ENCODE data around the gene SLC13A3.

GRCh38 chr20:46677608-46678007 lies 26.3 kb upstream of the SLC13A3 start:
- TF ChIP-seq CTCF (IDR thresholded peaks at IDR 0.05) (no peak), POLR2A (IDR thresholded peaks at IDR 0.05) (no peak)
